H1 (cell line): ENCODE data around the gene HEBP2.

Experiments used
- ASH2L ChIP-seq: fragments of 200-600, 300-600 bp; sonication (generic); IDR thresholded peaks from one replicate; pipeline ENCODE4 v1.7.1; 2017; ENCODE audit warnings: low read length
- ATF2 ChIP-seq: IDR thresholded peaks from 2 replicates; pipeline ENCODE4 v1.6.1; 2012; ENCODE audit warnings: low read length, inconsistent platforms
- ATF3 ChIP-seq: IDR thresholded peaks from 2 replicates; pipeline ENCODE4 v1.6.1; 2011; ENCODE audit warnings: low read depth, mild to moderate bottlenecking, low read length; ENCODE audit not compliant: insufficient read depth
- CTCF ChIP-seq, 3 experiments: IDR thresholded peaks; 1 replicate in 2 of 3; 2 replicates in 1 of 3; pipeline versions ENCODE4 v1.5.1 to v1.6.1; 2011; ENCODE audit warnings: low read length in 3 of 3, mild to moderate bottlenecking in 3 of 3, inconsistent platforms in 2 of 3, low read depth in 1 of 3, moderate library complexity in 1 of 3; ENCODE audit not compliant: insufficient read depth in 1 of 3; ENCODE audit errors: control extremely low read depth in 1 of 3
- EP300 ChIP-seq, 2 experiments: IDR thresholded peaks; 1 replicate in 1 of 2; 2 replicates in 1 of 2; pipeline ENCODE4 v1.6.1; 2011 to 2012; ENCODE audit warnings: low read depth in 2 of 2, low read length in 2 of 2, mild to moderate bottlenecking in 2 of 2, borderline replicate concordance in 1 of 2, inconsistent platforms in 1 of 2, moderate library complexity in 1 of 2
- GABPA ChIP-seq: IDR thresholded peaks from 2 replicates; pipeline ENCODE4 v1.6.1; 2011; ENCODE audit warnings: mild to moderate bottlenecking, low read length, moderate library complexity, borderline replicate concordance; ENCODE audit not compliant: insufficient read depth
- GTF2F1 ChIP-seq: IDR thresholded peaks from 2 replicates; pipeline ENCODE4 v1.6.1; 2012; ENCODE audit warnings: low read depth, low read length, improper control_type of control experiment, borderline replicate concordance
- POLR2A ChIP-seq, 2 experiments: IDR thresholded peaks; 1 replicate in 1 of 2; 2 replicates in 1 of 2; pipeline ENCODE4 v1.6.1; 2011; ENCODE audit warnings: low read depth in 2 of 2, low read length in 2 of 2, mild to moderate bottlenecking in 2 of 2; ENCODE audit errors: control extremely low read depth in 1 of 2
- POLR2AphosphoS5 ChIP-seq: IDR thresholded peaks from 2 replicates; pipeline ENCODE4 v1.6.1; 2011; ENCODE audit warnings: low read depth, low read length
- RAD21 ChIP-seq, 2 experiments: IDR thresholded peaks in 1 of 2; conservative IDR thresholded peaks in 1 of 2; 2 replicates each; pipeline ENCODE4 v1.6.1; 2011; ENCODE audit warnings: low read depth in 2 of 2, low read length in 2 of 2, improper control_type of control experiment in 1 of 2, inconsistent platforms in 1 of 2, mild to moderate bottlenecking in 1 of 2, moderate library complexity in 1 of 2
- SRF ChIP-seq: IDR thresholded peaks from 2 replicates; pipeline ENCODE4 v1.6.1; 2011; ENCODE audit warnings: mild to moderate bottlenecking, low read depth, low read length, moderate library complexity
- TBP ChIP-seq: IDR thresholded peaks from 2 replicates; pipeline ENCODE4 v1.6.1; 2011; ENCODE audit warnings: low read depth, low read length, improper control_type of control experiment

GRCh38 chr6:138417493-138418117 is 13.6 kb downstream of the HEBP2 start:
- no peak for TF ChIP-seq CTCF (IDR thresholded peaks at IDR 0.05; ENCODE audit: control extremely low read depth in 1 of 3, insufficient read depth in 1 of 3, low read depth in 1 of 3, low read length in 3 of 3)
- TF ChIP-seq ATF3 = no peak
- no peak for TF ChIP-seq GABPA
- TF ChIP-seq SRF = no peak
- TF ChIP-seq POLR2A (IDR thresholded peaks at IDR 0.05; ENCODE audit: control extremely low read depth in 1 of 2, low read depth in 2 of 2, low read length in 2 of 2) = no peak
- TF ChIP-seq GTF2F1 = no peak
- no peak for TF ChIP-seq POLR2AphosphoS5
- no peak for TF ChIP-seq TBP
- no peak for TF ChIP-seq ATF2
- no peak for TF ChIP-seq RAD21 (IDR thresholded peaks at IDR 0.05 in 1 of 2, conservative IDR thresholded peaks at IDR 0.05 in 1 of 2; ENCODE audit: low read depth in 2 of 2, low read length in 2 of 2)
- no peak for TF ChIP-seq EP300 (IDR thresholded peaks at IDR 0.05; ENCODE audit: borderline replicate concordance in 1 of 2, low read depth in 2 of 2, low read length in 2 of 2)
- no peak for TF ChIP-seq ASH2L
